ENCODE measurements around the gene LRRN4.
"Not testable (repeated sequence)": the region's sequence is repeated elsewhere in the genome, so short reads cannot be mapped to it uniquely, and the experiment has no call there.

LRRN4 gene

DNA sequence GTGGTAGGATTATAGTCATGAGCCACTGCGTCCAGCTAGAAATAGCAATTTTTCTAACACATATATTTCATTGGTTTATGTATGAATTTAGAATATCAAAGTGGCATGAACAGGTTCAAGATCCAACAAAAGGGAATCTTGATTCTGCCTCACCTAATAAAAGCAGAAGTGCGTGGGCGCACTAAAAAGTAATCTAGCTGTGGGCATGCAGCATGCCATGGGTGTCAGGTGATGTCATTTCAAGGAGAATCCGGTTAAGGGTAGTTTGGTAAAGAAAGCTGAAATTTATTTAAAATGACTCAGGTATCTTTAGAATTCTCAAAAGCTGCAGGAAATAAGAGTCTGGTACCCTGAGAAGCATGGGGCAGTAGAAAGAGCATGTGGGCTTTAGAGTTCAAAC lies 17.6 kb downstream of the LRRN4 start:
- H3K4me3 ChIP-seq (ENCODE audit: low read depth, low read length), result no peak overlapping the region
- DNase-seq (ENCODE audit: low read depth), result no peak
- TF ChIP-seq, protein P1, sequence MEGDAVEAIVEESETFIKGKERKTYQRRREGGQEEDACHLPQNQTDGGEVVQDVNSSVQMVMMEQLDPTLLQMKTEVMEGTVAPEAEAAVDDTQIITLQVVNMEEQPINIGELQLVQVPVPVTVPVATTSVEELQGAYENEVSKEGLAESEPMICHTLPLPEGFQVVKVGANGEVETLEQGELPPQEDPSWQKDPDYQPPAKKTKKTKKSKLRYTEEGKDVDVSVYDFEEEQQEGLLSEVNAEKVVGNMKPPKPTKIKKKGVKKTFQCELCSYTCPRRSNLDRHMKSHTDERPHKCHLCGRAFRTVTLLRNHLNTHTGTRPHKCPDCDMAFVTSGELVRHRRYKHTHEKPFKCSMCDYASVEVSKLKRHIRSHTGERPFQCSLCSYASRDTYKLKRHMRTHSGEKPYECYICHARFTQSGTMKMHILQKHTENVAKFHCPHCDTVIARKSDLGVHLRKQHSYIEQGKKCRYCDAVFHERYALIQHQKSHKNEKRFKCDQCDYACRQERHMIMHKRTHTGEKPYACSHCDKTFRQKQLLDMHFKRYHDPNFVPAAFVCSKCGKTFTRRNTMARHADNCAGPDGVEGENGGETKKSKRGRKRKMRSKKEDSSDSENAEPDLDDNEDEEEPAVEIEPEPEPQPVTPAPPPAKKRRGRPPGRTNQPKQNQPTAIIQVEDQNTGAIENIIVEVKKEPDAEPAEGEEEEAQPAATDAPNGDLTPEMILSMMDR (conservative IDR thresholded peaks at IDR 0.05; ENCODE audit: low read depth, low read length), result no peak

GRCh38 chr20:6034134-6034969 lies 19.5 kb downstream of the LRRN4 start:
- H3K4me3 ChIP-seq (ENCODE audit: low read depth, low read length), result no peak overlapping the region
- DNase-seq (ENCODE audit: low read depth), result peak; percentile 13
- TF ChIP-seq, protein P1 (conservative IDR thresholded peaks at IDR 0.05; ENCODE audit: low read depth, low read length), result no peak

GRCh38 chr20:6032907-6033306 lies 21.0 kb downstream of the LRRN4 start:
- not testable (repeated sequence) for H3K4me3 ChIP-seq (ENCODE audit: low read depth, low read length); DNase-seq (ENCODE audit: low read depth)

GRCh38 chr20:6030453-6031080 lies 23.3 kb downstream of the LRRN4 start:
- DNase-seq (ENCODE audit: low read depth), result no peak
- H3K4me3 ChIP-seq (ENCODE audit: low read depth, low read length), result no peak overlapping the region
- TF ChIP-seq, protein P1 (conservative IDR thresholded peaks at IDR 0.05; ENCODE audit: low read depth, low read length), result no peak

DNA sequence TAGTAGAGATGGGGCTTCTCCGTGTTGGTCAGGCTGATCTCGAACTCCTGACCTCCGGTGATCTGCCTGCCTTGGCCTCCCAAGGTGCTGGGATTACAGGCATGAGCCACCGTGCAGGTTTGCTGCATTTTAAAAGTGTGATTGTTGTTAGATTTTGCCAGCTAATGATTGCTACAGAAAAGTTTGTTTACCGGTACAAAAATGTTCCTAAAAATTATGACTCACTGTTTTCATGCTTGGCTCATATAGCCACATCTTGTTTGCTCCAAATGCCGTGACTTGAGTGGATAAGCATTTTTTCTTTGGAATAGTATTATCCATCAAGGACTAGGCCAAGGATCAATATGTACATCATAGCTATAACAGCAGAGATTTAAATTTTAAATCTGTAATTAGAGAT lies 24.3 kb downstream of the LRRN4 start:
- DNase-seq (ENCODE audit: low read depth), result peak; percentile 51
- H3K4me3 ChIP-seq (ENCODE audit: low read depth, low read length), result no peak overlapping the region
- TF ChIP-seq, protein P1 (conservative IDR thresholded peaks at IDR 0.05; ENCODE audit: low read depth, low read length), result no peak

GRCh38 chr20:6028818-6029217 lies 25.0 kb downstream of the LRRN4 start:
- TF ChIP-seq, protein P1 (conservative IDR thresholded peaks at IDR 0.05; ENCODE audit: low read depth, low read length), result no peak
- no peak overlapping the region for H3K4me3 ChIP-seq (ENCODE audit: low read depth, low read length)
- no peak for DNase-seq (ENCODE audit: low read depth)

- peak; percentile 77 for DNase-seq (ENCODE audit: low read depth)
- no peak overlapping the region for H3K4me3 ChIP-seq (ENCODE audit: low read depth, low read length)
- TF ChIP-seq, protein P1 (conservative IDR thresholded peaks at IDR 0.05; ENCODE audit: low read depth, low read length), result no peak
Observed at GRCh38 chr20:6026051-6026450, 27.8 kb downstream of the LRRN4 start.
